ENCODE measurements around the gene NADSYN1. TPM values are rescaled to one million over a fixed set of nuclear protein-coding genes. Genes with fewer than 3 reads are reported as not detected.

Gene NADSYN1
- total and polyA plus RNA-seq, 2 of the 13 experiments (the other 11 are each of a cell fraction or from before 2014, with no cell fraction given) = 35.7 to 51.5 TPM

GRCh38 chr11:71453037-71453917 lies at the start of gene NADSYN1 (continued):
- TF ChIP-seq POLR2AphosphoS5 (IDR thresholded peaks at IDR 0.05; ENCODE audit: low read depth, low read length) (peak; percentile 60; the same call in 1 of the 2 replicates), E2F1 (CRISPR knock-in tag; IDR thresholded peaks at IDR 0.05) (no peak), TRIM22 (IDR thresholded peaks at IDR 0.05) (no peak), MIER3 (CRISPR knock-in tag; IDR thresholded peaks at IDR 0.05; ENCODE audit: borderline replicate concordance) (no peak), ZNF329 (CRISPR knock-in tag; IDR thresholded peaks at IDR 0.05; ENCODE audit: low read depth) (no peak), ZNF788 (CRISPR knock-in tag; IDR thresholded peaks at IDR 0.05; ENCODE audit: borderline replicate concordance) (peak; percentile 69; the same call in 1 of the 2 replicates), SMARCE1 (IDR thresholded peaks at IDR 0.05; ENCODE audit: borderline replicate concordance) (no peak), ZNF879 (CRISPR knock-in tag; IDR thresholded peaks at IDR 0.05) (no peak), SCMH1 (CRISPR knock-in tag; IDR thresholded peaks at IDR 0.05; ENCODE audit: borderline replicate concordance) (no peak), ONECUT2 (CRISPR knock-in tag; IDR thresholded peaks at IDR 0.05) (no peak), ZNF639 (CRISPR knock-in tag; conservative IDR thresholded peaks at IDR 0.05) (no peak), MED1 (CRISPR knock-in tag; IDR thresholded peaks at IDR 0.05) (peak; percentile 58), DMAP1 (CRISPR knock-in tag; IDR thresholded peaks at IDR 0.05) (no peak; the same call in 1 of the 2 replicates), HIC2 (CRISPR knock-in tag; IDR thresholded peaks at IDR 0.05; ENCODE audit: low read depth) (peak; percentile 57; the same call in 1 of the 2 replicates), MAFF (IDR thresholded peaks at IDR 0.05; ENCODE audit: low read depth, low read length) (no peak), DBP (CRISPR knock-in tag; IDR thresholded peaks at IDR 0.05; ENCODE audit: not compliant biosample characterization) (no peak), MIXL1 (CRISPR knock-in tag; IDR thresholded peaks at IDR 0.05) (no peak), PBX3 (CRISPR knock-in tag; IDR thresholded peaks at IDR 0.05; ENCODE audit: borderline replicate concordance) (no peak), NFYB (CRISPR knock-in tag; IDR thresholded peaks at IDR 0.05) (peak; percentile 56), RELA (CRISPR knock-in tag; IDR thresholded peaks at IDR 0.05) (no peak), KLF16 (CRISPR knock-in tag; IDR thresholded peaks at IDR 0.05) (peak in 1 of 2 experiments; percentile 20; a peak in 1 of 4 replicates), SP1 (IDR thresholded peaks at IDR 0.05) (no peak), SP1 (CRISPR knock-in tag; IDR thresholded peaks at IDR 0.05) (peak; percentile 87; the same call in 1 of the 2 replicates), NCOA5 (CRISPR knock-in tag; IDR thresholded peaks at IDR 0.05) (no peak)
